HepG2 (cell line): ENCODE data around the gene ITCH. TPM values are rescaled to one million over a fixed set of nuclear protein-coding genes. Genes with fewer than 3 reads are reported as not detected.
A peak's percentile ranks its signal among the peaks of the same experiment; 100 is the strongest.

Experiments used
- DZIP1 ChIP-seq: sonication (generic); formaldehyde crosslinking; IDR thresholded peaks from 2 replicates; pipeline ENCODE4 v1.5.0; 2020; ENCODE audit warnings: mild to moderate bottlenecking, missing genetic modification reagents
- LRRFIP1 ChIP-seq: sonication (generic); formaldehyde crosslinking; conservative IDR thresholded peaks from 2 replicates; pipeline ENCODE4 v1.4.0; 2020; ENCODE audit warnings: missing genetic modification reagents
- ONECUT2 ChIP-seq: sonication (generic); formaldehyde crosslinking; IDR thresholded peaks from 2 replicates; pipeline ENCODE4 v1.4.0; 2020; ENCODE audit warnings: missing genetic modification reagents
- RARG ChIP-seq: sonication (generic); formaldehyde crosslinking; IDR thresholded peaks from 2 replicates; pipeline ENCODE4 v1.4.0; 2020; ENCODE audit warnings: low read depth, mild to moderate bottlenecking, missing genetic modification reagents
- RFX5 ChIP-seq: IDR thresholded peaks from 2 replicates; pipeline ENCODE4 v1.6.1; 2011; ENCODE audit warnings: low read depth, low read length, improper control_type of control experiment
- THRA ChIP-seq: sonication (generic); formaldehyde crosslinking; IDR thresholded peaks from 2 replicates; pipeline ENCODE4 v1.4.0; 2020; ENCODE audit warnings: missing genetic modification reagents, borderline replicate concordance
- WIZ ChIP-seq: sonication (generic); formaldehyde crosslinking; IDR thresholded peaks from 2 replicates; pipeline ENCODE4 v1.5.1; 2020; ENCODE audit warnings: mild to moderate bottlenecking, missing genetic modification reagents
- ZNF318 ChIP-seq: sonication (generic); formaldehyde crosslinking; IDR thresholded peaks from 2 replicates; pipeline ENCODE4 v1.4.0; 2020; ENCODE audit warnings: mild to moderate bottlenecking, missing genetic modification reagents
- ZUFSP ChIP-seq: sonication (generic); formaldehyde crosslinking; IDR thresholded peaks from 2 replicates; pipeline ENCODE4 v1.9.0; 2021; ENCODE audit warnings: missing genetic modification reagents, mild to moderate bottlenecking, borderline replicate concordance
- ZZZ3 ChIP-seq: sonication (generic); formaldehyde crosslinking; IDR thresholded peaks from 2 replicates; pipeline ENCODE4 v1.4.0; 2020; ENCODE audit warnings: missing genetic modification reagents, mild to moderate bottlenecking, borderline replicate concordance
- polyA plus RNA-seq, 8 experiments: library from polyadenylated mRNA; depleted of rRNA in 3 of 8; stranded (reverse) in 7 of 8; unstranded in 1 of 8; fragments of >200 nt; fragmentation: Illumina TruSeq in 4 of 8; extraction: Trizol in 4 of 8; gene quantifications; 2 replicates each; pipeline versions ENCODE4 v1.2.1 to v1.2.3, GENCODE V29; 2011 to 2016; ENCODE audit warnings: low read depth in 4 of 8, missing spikeins in 1 of 8, mixed read lengths in 1 of 8; ENCODE audit not compliant: insufficient read depth in 1 of 8
- total RNA-seq, 5 experiments: library from RNA; depleted of rRNA; stranded (reverse); fragments of >200 nt; fragmentation: Illumina TruSeq; extraction: Trizol; gene quantifications; 2 replicates each; pipeline ENCODE4 v1.2.3, GENCODE V29; 2016; ENCODE audit warnings: low read depth in 1 of 5

The ITCH gene
- total and polyA plus RNA-seq, 2 of the 13 experiments (the other 11 are each of a cell fraction or from before 2014, with no cell fraction given) = 20.5 to 112 TPM

- no peak for TF ChIP-seq ZNF318
- TF ChIP-seq RFX5 = no peak
- 0 out of 2 replicates have a peak, but pooled peaks have one; percentile 53 for TF ChIP-seq ZZZ3 (CRISPR knock-in tag)
- TF ChIP-seq ZUFSP (CRISPR knock-in tag) = no peak
- TF ChIP-seq DZIP1 (CRISPR knock-in tag) = no peak; the same call in 1 of the 2 replicates
- TF ChIP-seq WIZ (CRISPR knock-in tag) = 0 out of 2 replicates have a peak, but pooled peaks have one; percentile 42
- no peak for TF ChIP-seq LRRFIP1 (CRISPR knock-in tag)
- no peak for TF ChIP-seq THRA
- TF ChIP-seq ONECUT2 = no peak
- TF ChIP-seq RARG = no peak
Observed at GRCh38 chr20:34343458-34344211, 19.4 kb upstream of the ITCH start (continued).
